H1 (cell line): ENCODE results near the gene QSOX1. TPM values are rescaled to one million over a fixed set of nuclear protein-coding genes. Genes with fewer than 3 reads are reported as not detected.

Source experiments
- CTCF ChIA-PET: fragments of 300-600 bp; sonication (Branson Sonifier 250); formaldehyde crosslinking; loops from one replicate; lab custom pipeline; 2021; ENCODE audit not compliant: partially characterized antibody; lab: Charles Lee
- POLR2A ChIA-PET: fragments of 300-600 bp; sonication (Branson Sonifier 250); formaldehyde crosslinking; loops from one replicate; lab custom pipeline; 2021; ENCODE audit warnings: inconsistent platforms; ENCODE audit not compliant: partially characterized antibody; lab: Charles Lee
- DNase-seq, 2 experiments: peaks; one replicate each; pipeline versions ENCODE4 v3.0.0 to v3.0.0-alpha.2; 2010 to 2022; ENCODE audit warnings: low spot score in 2 of 2, low read depth in 1 of 2, mixed read lengths in 1 of 2
- FAIRE-seq: peaks from 2 replicates; lab custom pipeline; 2011; peaks lifted over from hg19 to GRCh38; lab: Jason Lieb, UNC
- H2AFZ ChIP-seq: 2 replicates; pipeline ENCODE4 v1.8.1; 2012; ENCODE audit warnings: low read length, inconsistent platforms
- H2AK5ac ChIP-seq: 2 replicates; pipeline ENCODE4 v1.6.1; 2013; ENCODE audit warnings: low read depth, low read length
- H2BK120ac ChIP-seq: replicated peaks from 2 replicates; pipeline ENCODE3; 2013; ENCODE audit warnings: low read depth, low read length, inconsistent platforms
- H2BK12ac ChIP-seq: 2 replicates; pipeline ENCODE4 v1.6.1; 2013; ENCODE audit warnings: low read depth, low read length
- H2BK15ac ChIP-seq: 2 replicates; pipeline ENCODE4 v1.6.1; 2013; ENCODE audit warnings: low read length
- H2BK20ac ChIP-seq: 2 replicates; pipeline ENCODE4 v1.6.1; 2013; ENCODE audit warnings: low read length
- H2BK5ac ChIP-seq: 2 replicates; pipeline ENCODE4 v1.6.1; 2013; ENCODE audit warnings: low read depth, low read length
- H3K14ac ChIP-seq: 2 replicates; pipeline ENCODE4 v1.6.1; 2013; ENCODE audit warnings: inconsistent platforms; ENCODE audit not compliant: insufficient read length
- H3K18ac ChIP-seq: 2 replicates; pipeline ENCODE4 v1.6.1; 2013; ENCODE audit warnings: low read length; ENCODE audit errors: extremely low read depth
- H3K23ac ChIP-seq: 2 replicates; pipeline ENCODE4 v1.6.1; 2013; ENCODE audit warnings: inconsistent platforms; ENCODE audit not compliant: insufficient read length
- H3K23me2 ChIP-seq: 2 replicates; pipeline ENCODE4 v1.6.1; 2013; ENCODE audit warnings: low read depth, low read length
- H3K27ac ChIP-seq: 2 replicates; pipeline ENCODE4 v1.6.1; 2011; ENCODE audit warnings: low read depth, low read length, inconsistent platforms
- H3K27me3 ChIP-seq, 4 experiments: replicated peaks in 1 of 4; 1 replicate in 1 of 4; 2 replicates in 3 of 4; pipeline versions ENCODE4 v1.6.1 to v1.8.1; 2011 to 2013; ENCODE audit warnings: low read length in 3 of 4, mild to moderate bottlenecking in 3 of 4, inconsistent platforms in 2 of 4, mixed read lengths in 2 of 4, moderate library complexity in 1 of 4; ENCODE audit not compliant: control insufficient read depth in 3 of 4, insufficient read depth in 3 of 4; ENCODE audit errors: extremely low read depth in 1 of 4
- H3K36me3 ChIP-seq, 4 experiments: 2 replicates each; pipeline versions ENCODE4 v1.6.1 to v1.8.1; 2011 to 2013; ENCODE audit warnings: mild to moderate bottlenecking in 4 of 4, low read length in 3 of 4, moderate library complexity in 2 of 4, control low read depth in 1 of 4, inconsistent platforms in 1 of 4; ENCODE audit not compliant: insufficient read depth in 4 of 4, control insufficient read depth in 2 of 4
- H3K4ac ChIP-seq: replicated peaks from 2 replicates; pipeline ENCODE3; 2013; ENCODE audit warnings: low read length, low read depth, mixed read lengths, inconsistent platforms; ENCODE audit not compliant: insufficient read length
- H3K4me1 ChIP-seq, 4 experiments: replicated peaks in 1 of 4; 1 replicate in 1 of 4; 2 replicates in 3 of 4; pipeline versions ENCODE4 v1.6.1 to v1.8.1; 2011 to 2013; ENCODE audit warnings: low read length in 3 of 4, inconsistent platforms in 2 of 4, mixed read lengths in 1 of 4; ENCODE audit not compliant: insufficient read depth in 4 of 4, control insufficient read depth in 3 of 4
- H3K4me2 ChIP-seq, 2 experiments: 2 replicates each; pipeline versions ENCODE4 v1.6.1 to v1.8.1; 2011 to 2013; ENCODE audit warnings: low read depth in 2 of 2, low read length in 2 of 2, control low read depth in 1 of 2, inconsistent platforms in 1 of 2, mild to moderate bottlenecking in 1 of 2; ENCODE audit not compliant: insufficient read depth in 1 of 2
- H3K4me3 ChIP-seq, 4 experiments: fragments of 200-600, 300-600 bp in 1 of 4; sonication (generic), shearing (Covaris generic), sonication (Bioruptor Twin) in 1 of 4; 2 replicates each; pipeline versions ENCODE4 v1.5.1 to v1.8.1; 2011 to 2016; ENCODE audit warnings: low read length in 4 of 4, low read depth in 3 of 4, control low read depth in 2 of 4, inconsistent platforms in 2 of 4, mild to moderate bottlenecking in 2 of 4, mixed read lengths in 1 of 4, moderate library complexity in 1 of 4; ENCODE audit not compliant: insufficient read depth in 2 of 4; ENCODE audit errors: extremely low read depth in 1 of 4
- H3K56ac ChIP-seq: replicated peaks from 2 replicates; pipeline ENCODE3; 2013; ENCODE audit warnings: low read depth, mild to moderate bottlenecking, mixed read lengths, low read length, inconsistent platforms; ENCODE audit not compliant: insufficient read length
- H3K79me1 ChIP-seq: 2 replicates; pipeline ENCODE4 v1.6.1; 2013; ENCODE audit warnings: low read depth, low read length, control low read depth
- H3K79me2 ChIP-seq, 2 experiments: 2 replicates each; pipeline versions ENCODE4 v1.6.1 to v1.8.1; 2012 to 2013; ENCODE audit warnings: low read length in 2 of 2, mild to moderate bottlenecking in 2 of 2, inconsistent platforms in 1 of 2; ENCODE audit not compliant: insufficient read depth in 2 of 2, control insufficient read depth in 1 of 2
- H3K9ac ChIP-seq, 4 experiments: replicated peaks in 1 of 4; 1 replicate in 1 of 4; 2 replicates in 3 of 4; pipeline versions ENCODE4 v1.6.1 to v1.8.1; 2011 to 2013; ENCODE audit warnings: low read depth in 3 of 4, low read length in 3 of 4, control low read depth in 2 of 4, mild to moderate bottlenecking in 2 of 4, moderate library complexity in 2 of 4, inconsistent platforms in 1 of 4; ENCODE audit errors: extremely low read depth in 1 of 4
- H3K9me3 ChIP-seq, 2 experiments: 2 replicates each; pipeline versions ENCODE4 v1.6.1 to v1.8.1; 2012 to 2013; ENCODE audit warnings: mild to moderate bottlenecking in 2 of 2, moderate library complexity in 2 of 2, control low read depth in 1 of 2, inconsistent platforms in 1 of 2, low read depth in 1 of 2, low read length in 1 of 2, mixed read lengths in 1 of 2; ENCODE audit not compliant: insufficient read depth in 2 of 2
- H4K20me1 ChIP-seq, 2 experiments: replicated peaks in 1 of 2; 2 replicates each; pipeline versions ENCODE3 to v1.8.1; 2011 to 2013; ENCODE audit warnings: inconsistent platforms in 2 of 2, low read length in 2 of 2, mild to moderate bottlenecking in 1 of 2; ENCODE audit not compliant: insufficient read depth in 2 of 2, control insufficient read depth in 1 of 2
- H4K5ac ChIP-seq: 2 replicates; pipeline ENCODE4 v1.6.1; 2013; ENCODE audit warnings: low read length, low read depth, mixed read lengths, inconsistent platforms; ENCODE audit not compliant: insufficient read length
- H4K8ac ChIP-seq: 2 replicates; pipeline ENCODE4 v1.8.0; 2013; ENCODE audit warnings: mild to moderate bottlenecking, moderate library complexity, low read length, inconsistent platforms; ENCODE audit not compliant: insufficient read depth; ENCODE audit errors: extremely low read depth
- H4K91ac ChIP-seq: replicated peaks from 2 replicates; pipeline ENCODE3; 2013; ENCODE audit warnings: low read length, mixed read lengths, inconsistent platforms; ENCODE audit not compliant: insufficient read length
- GABPA ChIP-seq: IDR thresholded peaks from 2 replicates; pipeline ENCODE4 v1.6.1; 2011; ENCODE audit warnings: mild to moderate bottlenecking, low read length, moderate library complexity, borderline replicate concordance; ENCODE audit not compliant: insufficient read depth
- WGBS, 2 experiments: shearing (Covaris generic) in 1 of 2; methylation state at CpG; one replicate each; pipeline versions ENCODE4 v1.1.6 to v1.1.7; 2013 to 2015; ENCODE audit warnings: low lambda C conversion rate in 2 of 2, mixed read lengths in 2 of 2, inconsistent platforms in 1 of 2, low coverage in 1 of 2, missing lambda C conversion rate in 1 of 2; ENCODE audit not compliant: insufficient replicate concordance in 2 of 2, insufficient coverage in 1 of 2, insufficient read length in 1 of 2; ENCODE audit errors: extremely low coverage in 1 of 2, missing lambda C conversion rate in 1 of 2; 5-methylcytosine and 5-hydroxymethylcytosine counted together
- polyA plus RNA-seq, 7 experiments: library from polyadenylated mRNA; depleted of rRNA in 3 of 7; stranded (reverse) in 5 of 7; unstranded in 2 of 7; fragments of >200 nt in 5 of 7; fragments of 200-250 nt in 2 of 7; gene quantifications; 1 replicate in 5 of 7; 2 replicates in 1 of 7; 4 replicates in 1 of 7; pipeline versions ENCODE4 v1.2.1 to v1.2.3, GENCODE V29; 2011 to 2013; ENCODE audit warnings: missing spikeins in 2 of 7, mixed read lengths in 2 of 7
- total RNA-seq: library from RNA; stranded (reverse); fragmentation: NEBNext Ultra II Directional; extraction: Animal tissue kit (Norgen Biotek cat#: 25700); gene quantifications from 2 replicates; pipeline ENCODE4 v1.2.1, GENCODE V29; 2021

The QSOX1 gene
- total and polyA plus RNA-seq, 2 of the 8 experiments (the other 6 are each of a cell fraction or from before 2014, with no cell fraction given), result 97.7 to 123 TPM

DNA sequence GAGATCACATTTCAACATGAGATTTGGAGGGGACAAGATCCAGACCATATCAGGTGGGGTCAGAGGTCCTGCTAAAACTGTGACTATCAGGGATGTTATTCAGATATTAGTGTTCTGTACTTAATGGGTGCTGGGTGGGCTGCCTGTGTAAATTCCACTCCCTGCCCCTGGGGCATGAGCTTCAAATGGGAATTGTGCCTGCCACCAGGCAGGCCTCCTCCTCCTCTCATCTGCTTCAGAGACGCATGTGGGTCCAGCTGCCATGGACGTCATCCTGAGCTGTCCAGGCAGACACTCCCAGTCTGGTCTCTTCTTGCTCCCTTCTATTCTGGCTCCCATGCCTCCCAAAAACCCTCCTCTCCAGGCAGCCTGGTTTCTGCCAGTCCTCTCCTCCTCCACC, 10.4 kb downstream of the QSOX1 start:
- no peak overlapping the region for H4K91ac ChIP-seq
- H2BK15ac ChIP-seq, result no peak overlapping the region; the same call in 1 of the 2 replicates
- no peak overlapping the region for H3K18ac ChIP-seq
- H3K27me3 ChIP-seq, result no peaks in the 10 kb centered on the region
- no peak overlapping the region for H3K4me3 ChIP-seq
- DNase-seq (no peak), FAIRE-seq (no peak)
- H2BK120ac ChIP-seq, result no peak overlapping the region
- ChIA-PET POLR2A (interaction anchor here (7.1 kb wide), 1 partner anchor 10 kb away, joined by 36 read pairs; the partner anchor contains the start of gene QSOX1), CTCF (interaction anchor here (0.6 to 11.7 kb wide), 10 partner anchors 9 to 297 kb away, joined by 3 to 307 read pairs (median 4); partner anchors contain the start of gene QSOX1)
- H4K8ac ChIP-seq, result no peak overlapping the region; the same call in 1 of the 2 replicates
- H3K14ac ChIP-seq, result no peak overlapping the region
- H4K20me1 ChIP-seq, result peaks cover 4 to 19% of the 10 kb centered on the region in 2 experiments
- H2BK12ac ChIP-seq, result no peak overlapping the region
- no peaks in the 10 kb centered on the region for H3K9me3 ChIP-seq
- H2BK5ac ChIP-seq, result no peak overlapping the region
- H3K79me1 ChIP-seq, result peaks cover 16% of the 10 kb centered on the region
- H3K79me2 ChIP-seq, result peaks cover 0 to 30% of the 10 kb centered on the region in 2 experiments; a peak in 2 of 4 replicates
- no peak overlapping the region for H2BK20ac ChIP-seq
- H3K36me3 ChIP-seq, result no peaks in the 10 kb centered on the region
- no peaks in the 10 kb centered on the region for H3K23me2 ChIP-seq
- H3K27ac ChIP-seq, result no peak overlapping the region
- no peak overlapping the region for H3K4me2 ChIP-seq
- H2AFZ ChIP-seq, result no peak overlapping the region
- no peak overlapping the region for H3K56ac ChIP-seq
- H3K23ac ChIP-seq, result no peak overlapping the region
- no peak overlapping the region for H3K4ac ChIP-seq
- no peak overlapping the region for H4K5ac ChIP-seq
- peaks cover 11 to 25% (median 18%) of the 10 kb centered on the region in 4 experiments for H3K4me1 ChIP-seq
- H2AK5ac ChIP-seq, result no peak overlapping the region
- 88% methylated on average over 2 of the region's 2 CpGs; no CpG with 5 or more reads in 1 of the 2 experiments for WGBS, 2 experiments
- H3K9ac ChIP-seq, result no peak overlapping the region
- TF ChIP-seq GABPA, result no peak
